GM12874 (cell line): ENCODE data around the gene HMG20B.

Source experiments
- TF ChIP-seq, protein P1 (sequence below): IDR thresholded peaks from 2 replicates; pipeline ENCODE4 v1.5.1; 2011; ENCODE audit warnings: low read depth, mild to moderate bottlenecking, control low read depth, low read length, moderate library complexity; ENCODE audit not compliant: insufficient read depth

Gene HMG20B

DNA sequence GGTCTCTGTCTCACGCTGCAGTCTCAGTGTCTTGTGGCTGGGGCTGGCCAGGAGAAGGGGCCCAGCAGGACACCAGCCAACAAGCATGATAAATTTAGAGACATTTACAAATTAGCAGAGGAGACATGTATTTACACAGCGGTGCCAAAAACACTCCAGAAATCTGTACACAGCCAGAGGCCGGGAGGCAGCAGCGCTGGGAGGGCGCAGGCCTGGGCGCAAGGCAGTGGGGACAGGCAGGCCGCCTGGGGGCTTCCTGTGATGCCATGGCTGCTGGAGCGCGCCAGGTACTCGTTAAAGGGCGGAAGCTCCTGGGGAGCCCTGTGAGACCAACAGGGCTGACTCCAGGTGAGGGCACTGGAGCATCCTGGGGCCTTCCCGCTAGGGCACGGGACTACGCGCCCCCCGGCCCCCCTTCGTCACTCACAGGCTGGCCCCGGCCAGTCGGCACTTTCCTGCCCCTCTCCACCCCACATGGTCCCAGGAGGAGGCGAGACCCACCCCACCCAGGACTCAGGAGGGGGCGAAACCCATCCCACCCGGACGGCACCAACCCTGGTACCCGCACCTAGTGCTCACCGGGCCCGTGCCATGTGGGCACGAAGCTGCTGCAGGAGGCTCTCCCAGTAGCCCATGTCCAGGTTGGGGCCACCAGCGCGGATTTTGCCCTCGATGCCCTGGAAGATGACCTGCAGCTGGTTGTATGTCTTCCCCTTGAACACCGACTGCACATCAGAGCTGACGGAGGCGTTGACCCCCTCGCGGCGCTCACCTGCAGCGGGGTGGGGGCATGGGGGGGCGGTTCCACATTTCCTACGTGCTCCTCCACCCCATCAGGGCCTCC lies 41.3 kb downstream of the HMG20B start:
- TF ChIP-seq, protein P1, sequence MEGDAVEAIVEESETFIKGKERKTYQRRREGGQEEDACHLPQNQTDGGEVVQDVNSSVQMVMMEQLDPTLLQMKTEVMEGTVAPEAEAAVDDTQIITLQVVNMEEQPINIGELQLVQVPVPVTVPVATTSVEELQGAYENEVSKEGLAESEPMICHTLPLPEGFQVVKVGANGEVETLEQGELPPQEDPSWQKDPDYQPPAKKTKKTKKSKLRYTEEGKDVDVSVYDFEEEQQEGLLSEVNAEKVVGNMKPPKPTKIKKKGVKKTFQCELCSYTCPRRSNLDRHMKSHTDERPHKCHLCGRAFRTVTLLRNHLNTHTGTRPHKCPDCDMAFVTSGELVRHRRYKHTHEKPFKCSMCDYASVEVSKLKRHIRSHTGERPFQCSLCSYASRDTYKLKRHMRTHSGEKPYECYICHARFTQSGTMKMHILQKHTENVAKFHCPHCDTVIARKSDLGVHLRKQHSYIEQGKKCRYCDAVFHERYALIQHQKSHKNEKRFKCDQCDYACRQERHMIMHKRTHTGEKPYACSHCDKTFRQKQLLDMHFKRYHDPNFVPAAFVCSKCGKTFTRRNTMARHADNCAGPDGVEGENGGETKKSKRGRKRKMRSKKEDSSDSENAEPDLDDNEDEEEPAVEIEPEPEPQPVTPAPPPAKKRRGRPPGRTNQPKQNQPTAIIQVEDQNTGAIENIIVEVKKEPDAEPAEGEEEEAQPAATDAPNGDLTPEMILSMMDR, result no peak

DNA sequence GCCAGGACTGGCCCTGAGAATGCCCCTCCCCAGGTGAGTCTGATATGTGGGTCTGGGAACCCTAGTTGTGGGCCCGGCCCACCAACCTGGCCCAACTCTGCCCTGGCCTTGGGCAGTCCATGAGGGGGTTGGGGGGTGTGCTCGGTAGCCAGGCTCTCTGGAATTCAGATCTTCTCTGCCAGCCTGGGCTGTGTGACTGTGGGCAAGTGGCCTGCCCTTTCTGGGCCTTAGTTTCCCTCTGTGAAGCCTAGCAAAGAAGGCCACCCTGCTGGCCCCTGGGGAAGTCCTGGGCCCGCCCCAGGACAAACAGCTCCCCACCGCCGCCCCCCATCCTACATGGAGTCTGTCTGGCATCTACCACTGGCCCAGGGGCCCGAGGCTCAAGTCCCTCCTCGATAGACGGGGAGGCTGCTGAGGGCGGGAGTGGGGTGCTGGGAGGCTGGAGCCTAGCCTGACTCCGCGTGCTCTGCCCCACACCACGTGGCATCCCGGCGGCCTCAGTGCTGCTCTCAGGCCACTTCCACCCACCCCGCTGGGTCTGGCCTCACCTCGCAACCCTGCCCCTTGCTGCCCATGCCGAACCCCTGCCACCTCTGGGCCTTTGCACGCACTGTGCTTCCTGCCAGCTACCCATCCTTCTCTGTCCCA lies 42.2 kb downstream of the HMG20B start:
- TF ChIP-seq, protein P1, result no peak

DNA sequence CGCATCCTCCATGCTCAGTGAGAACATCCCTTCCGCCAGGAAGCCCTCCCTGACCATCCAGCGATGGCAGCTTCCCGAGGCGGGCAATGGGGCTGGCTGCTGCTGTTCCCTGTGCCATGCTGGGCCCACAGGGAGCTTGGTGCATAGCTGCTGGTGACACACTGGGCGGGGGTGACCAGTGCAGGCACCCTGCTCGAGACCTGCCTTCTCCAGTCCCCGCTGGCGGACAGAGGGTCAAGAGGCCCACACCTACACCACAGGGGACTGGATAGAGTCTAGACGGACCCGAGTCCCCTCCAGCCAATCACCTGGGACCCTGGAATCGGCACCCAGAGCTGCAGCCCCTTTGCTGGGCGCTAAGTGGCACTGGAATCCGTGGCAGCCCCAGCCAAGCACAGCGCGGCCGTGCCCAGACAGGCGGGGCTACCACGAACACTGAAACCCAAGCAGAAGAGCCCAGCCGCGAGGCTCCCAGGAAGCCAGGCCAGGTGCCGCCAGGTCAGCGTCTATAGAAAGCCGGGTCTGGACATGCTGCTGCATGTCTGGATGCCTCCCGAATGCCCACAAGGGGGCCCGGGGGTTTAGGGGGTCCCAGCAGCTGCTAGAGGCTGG lies 42.9 kb downstream of the HMG20B start:
- TF ChIP-seq, protein P1, result no peak

DNA sequence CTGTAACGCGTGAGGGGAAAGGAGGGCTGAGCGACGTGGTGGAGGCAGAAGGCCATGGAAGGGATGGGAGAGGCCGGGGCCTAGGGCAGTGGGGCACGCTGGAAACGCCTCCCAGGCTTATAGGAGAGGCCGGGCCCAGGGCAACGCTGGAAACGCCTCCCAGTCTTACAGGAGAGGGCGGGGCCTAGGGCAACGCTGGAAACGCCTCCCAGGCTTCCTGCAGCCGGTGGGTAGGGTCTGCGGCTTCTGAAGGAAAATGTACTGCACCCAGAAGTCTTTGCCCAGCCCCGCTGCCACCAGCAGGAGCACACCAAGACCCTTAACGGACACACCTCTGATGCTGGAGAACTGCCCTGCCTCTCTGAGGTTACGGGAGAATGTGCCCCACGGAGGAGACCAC lies 44.7 kb downstream of the HMG20B start:
- TF ChIP-seq, protein P1, result no peak

DNA sequence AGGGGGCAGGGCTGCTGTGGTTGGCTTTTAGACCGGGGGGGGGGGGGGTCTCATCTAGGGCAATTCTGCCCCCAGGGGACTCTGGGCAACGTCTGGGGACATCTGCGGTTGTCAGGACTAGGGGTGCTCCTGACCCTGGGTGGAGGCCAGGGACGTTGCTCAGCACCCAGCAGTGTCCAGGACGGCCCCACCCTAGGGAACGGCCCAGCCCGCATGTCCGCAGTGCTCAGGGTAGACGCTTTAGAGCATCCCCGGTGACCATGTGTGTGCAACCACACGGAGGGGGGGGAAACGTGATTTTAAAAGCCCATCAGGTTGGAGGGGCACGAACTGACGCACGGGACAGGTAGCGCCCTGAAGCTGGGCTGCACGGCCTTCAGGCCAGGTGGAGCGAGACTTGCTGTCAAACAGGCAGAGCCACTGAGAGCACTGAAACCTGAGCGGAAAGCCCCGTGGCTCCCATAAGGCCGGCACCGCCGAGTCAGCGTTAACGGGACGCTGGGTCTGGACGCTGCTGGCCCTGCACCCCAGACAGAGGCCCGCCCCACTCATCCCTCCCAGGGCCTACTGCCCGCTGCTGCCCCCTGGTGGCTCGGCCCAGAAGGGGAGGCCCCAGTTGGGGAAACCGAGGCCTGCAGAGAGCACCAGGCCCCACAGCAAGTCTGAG lies 45.5 kb downstream of the HMG20B start:
- TF ChIP-seq, protein P1, result peak; percentile 98

DNA sequence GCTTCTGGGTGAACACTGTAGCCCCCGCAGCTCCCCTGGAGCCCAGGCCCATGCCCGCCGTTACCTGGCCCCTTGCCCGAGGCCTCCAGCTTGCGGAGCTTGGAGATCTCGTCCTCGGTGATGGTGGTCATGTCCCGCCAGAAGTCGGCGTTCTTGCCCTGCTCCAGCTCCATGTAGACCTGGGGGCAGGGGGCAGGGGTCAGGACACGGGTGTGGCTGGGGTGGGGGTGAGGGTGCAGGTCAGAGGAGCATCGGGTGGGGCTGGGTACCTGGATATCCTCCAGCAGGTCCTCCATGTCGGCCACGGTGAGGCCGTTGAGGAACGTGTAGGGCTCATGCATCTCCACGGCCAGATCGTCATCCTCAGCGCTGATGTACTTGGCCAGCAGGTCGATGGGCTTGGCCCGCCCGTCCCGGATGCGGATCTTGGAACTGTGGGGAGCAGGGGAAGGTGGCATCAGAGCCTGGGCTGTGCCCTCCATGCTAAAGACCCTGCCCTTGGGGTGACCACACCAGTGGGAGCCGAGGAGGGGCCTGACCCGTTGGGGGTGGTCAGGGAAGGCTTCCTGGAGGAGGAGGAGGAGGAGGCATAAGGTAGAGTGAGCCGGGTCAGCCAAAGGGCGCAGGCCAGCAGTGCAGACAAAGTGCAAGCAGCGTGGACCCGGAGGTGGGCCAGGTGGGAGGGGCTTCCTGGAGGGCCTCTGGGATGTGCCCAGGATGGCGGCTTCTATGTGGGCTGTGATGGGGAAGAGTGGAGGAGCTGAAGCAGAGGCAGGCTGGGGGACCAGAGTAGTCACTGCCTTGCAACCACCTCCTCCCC lies 46.3 kb downstream of the HMG20B start:
- TF ChIP-seq, protein P1, result no peak

DNA sequence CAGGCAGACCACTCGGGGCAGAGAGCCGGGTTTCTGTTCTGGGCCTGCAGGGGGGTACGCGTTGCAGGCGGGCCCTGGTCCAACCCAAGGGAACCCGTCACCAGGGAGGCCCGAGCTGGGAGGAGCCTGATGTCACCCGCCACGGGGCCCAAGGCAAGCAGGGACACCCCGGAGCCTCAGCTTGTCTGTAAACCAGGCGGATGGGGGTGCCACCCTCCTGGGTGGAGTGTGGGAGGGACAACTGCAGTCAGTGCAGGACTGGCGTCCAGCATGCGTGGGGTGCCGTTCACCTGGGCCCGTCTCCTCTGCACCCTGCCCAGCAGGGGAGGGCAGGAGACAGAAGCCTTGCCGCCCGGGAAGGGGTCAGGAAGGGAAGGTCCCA lies 46.9 kb downstream of the HMG20B start:
- TF ChIP-seq, protein P1, result no peak
